GM12891 (cell line): ENCODE data around the gene MGAT5.

Source experiments
- DNase-seq: peaks from one replicate; pipeline ENCODE4 v3.0.0; 2011; ENCODE audit warnings: low spot score; ENCODE audit not compliant: insufficient read length
- FAIRE-seq: peaks from 2 replicates; lab custom pipeline; 2011; peaks lifted over from hg19 to GRCh38; lab: Jason Lieb, UNC
- PAX5 ChIP-seq: IDR thresholded peaks from 2 replicates; pipeline ENCODE4 v1.6.1; 2011; ENCODE audit warnings: low read length, moderate library complexity, mild to moderate bottlenecking; ENCODE audit not compliant: insufficient read depth, severe bottlenecking
- POLR2A ChIP-seq: IDR thresholded peaks from 2 replicates; pipeline ENCODE4 v1.6.1; 2011; ENCODE audit warnings: low read depth, low read length, control low read depth
- POLR2AphosphoS5 ChIP-seq: IDR thresholded peaks from 2 replicates; pipeline ENCODE4 v1.6.1; 2011; ENCODE audit warnings: low read depth, low read length, control low read depth
- POU2F2 ChIP-seq: IDR thresholded peaks from 2 replicates; pipeline ENCODE4 v1.6.1; 2011; ENCODE audit warnings: low read depth, mild to moderate bottlenecking, control low read depth, low read length, moderate library complexity
- SPI1 ChIP-seq: IDR thresholded peaks from 2 replicates; pipeline ENCODE4 v1.6.1; 2011; ENCODE audit warnings: low read depth, low read length, control low read depth
- TAF1 ChIP-seq: IDR thresholded peaks from 2 replicates; pipeline ENCODE4 v1.6.1; 2011; ENCODE audit warnings: low read depth, low read length, control low read depth

MGAT5 gene

DNA sequence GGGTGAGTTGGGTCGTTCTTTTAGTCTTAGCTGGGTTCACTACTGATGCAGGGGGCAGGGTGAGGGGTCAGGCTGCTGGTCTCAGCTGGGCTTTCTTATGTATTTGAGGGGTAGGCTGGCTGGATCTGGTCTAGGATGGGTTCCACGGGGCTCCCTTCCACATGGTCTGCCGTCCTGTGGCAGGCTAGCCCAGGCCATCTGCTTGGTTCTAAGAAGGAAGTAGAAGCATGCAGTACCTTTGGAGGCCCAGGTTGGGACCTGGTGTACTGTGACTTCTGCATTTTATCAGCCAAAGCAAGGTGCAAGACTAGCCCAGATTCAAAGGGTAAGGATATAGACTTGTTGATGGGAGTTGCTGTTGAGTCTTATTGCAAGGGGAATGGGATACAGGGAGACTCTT, 35.5 kb upstream of the MGAT5 start:
- FAIRE-seq, result peak; percentile 80
- TF ChIP-seq PAX5 (no peak), SPI1 (peak; percentile 60)
- no peak for DNase-seq

DNA sequence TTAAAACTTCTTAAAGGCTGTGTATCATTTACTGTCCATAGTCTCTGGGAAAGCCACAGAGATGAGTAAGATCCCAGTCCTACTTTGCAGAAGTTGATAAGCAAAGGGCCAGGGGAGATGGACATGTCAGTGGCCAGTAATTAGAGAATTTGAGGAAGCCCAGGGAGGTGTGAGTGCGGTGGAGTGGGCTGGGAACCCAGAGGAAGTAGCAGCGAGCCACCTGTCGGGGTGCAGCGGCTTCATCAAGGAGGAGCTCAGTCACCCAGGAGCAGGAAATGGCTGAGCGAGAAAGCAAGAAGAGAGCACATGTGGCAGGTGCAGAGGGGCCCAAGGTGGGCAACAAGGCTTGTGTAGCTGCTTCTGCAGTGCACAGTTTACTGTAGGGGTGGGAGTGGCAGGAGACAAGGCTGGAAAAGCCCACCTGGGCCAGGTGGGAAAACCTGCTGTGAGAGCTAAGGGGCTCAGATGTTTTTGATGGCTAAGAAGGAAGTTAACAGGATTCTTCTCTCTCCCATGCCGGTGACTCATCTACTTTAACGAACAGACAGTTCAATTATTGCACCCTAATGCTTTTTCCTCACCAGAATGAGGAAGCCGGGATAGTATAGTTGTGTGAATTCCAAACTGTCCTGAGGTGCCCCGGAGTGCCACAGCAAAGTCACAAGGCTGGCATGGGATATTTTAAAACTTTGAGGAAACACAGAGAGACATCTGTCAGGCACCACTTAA, 34.8 kb upstream of the MGAT5 start:
- FAIRE-seq, result peak; percentile 91
- no peak for DNase-seq
- TF ChIP-seq TAF1 (no peak), SPI1 (peak; percentile 76), POLR2A (no peak), PAX5 (no peak)

GRCh38 chr2:134220344-134220974, 33.4 kb upstream of the MGAT5 start:
- TF ChIP-seq POLR2A (no peak), TAF1 (no peak), PAX5 (no peak), POLR2AphosphoS5 (no peak), POU2F2 (no peak), SPI1 (no peak)
- DNase-seq (no peak), FAIRE-seq (peak; percentile 35)

DNA sequence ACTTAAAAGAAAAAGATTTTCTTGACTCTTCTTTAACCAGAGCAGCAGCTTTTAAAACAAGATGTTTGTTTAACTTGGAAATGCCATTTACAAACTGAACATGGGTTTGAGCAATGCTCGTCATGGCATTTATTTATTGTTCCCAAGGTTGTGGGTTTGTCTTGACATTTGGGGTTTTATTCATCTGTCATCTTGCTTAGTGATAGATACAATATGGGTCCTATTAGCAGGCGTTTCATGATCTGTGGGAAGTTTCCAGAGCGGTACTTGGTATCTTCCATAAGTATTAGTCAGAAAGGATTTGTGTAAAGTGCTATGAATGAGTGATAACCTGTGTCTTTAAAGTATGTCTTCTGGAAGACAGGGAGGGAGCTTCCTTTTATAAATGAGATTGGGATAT, 29.9 kb upstream of the MGAT5 start:
- no peak for DNase-seq
- TF ChIP-seq SPI1 (no peak), TAF1 (no peak), PAX5 (no peak), POU2F2 (no peak), POLR2A (no peak), POLR2AphosphoS5 (no peak)
- peak; percentile 41 for FAIRE-seq

GRCh38 chr2:134225173-134225572, 28.7 kb upstream of the MGAT5 start:
- DNase-seq, result no peak
- TF ChIP-seq POU2F2, result no peak
- TF ChIP-seq SPI1, result no peak
- no peak for TF ChIP-seq POLR2AphosphoS5
- TF ChIP-seq POLR2A, result no peak
- TF ChIP-seq TAF1, result no peak
- no peak for TF ChIP-seq PAX5
- FAIRE-seq, result no peak

DNA sequence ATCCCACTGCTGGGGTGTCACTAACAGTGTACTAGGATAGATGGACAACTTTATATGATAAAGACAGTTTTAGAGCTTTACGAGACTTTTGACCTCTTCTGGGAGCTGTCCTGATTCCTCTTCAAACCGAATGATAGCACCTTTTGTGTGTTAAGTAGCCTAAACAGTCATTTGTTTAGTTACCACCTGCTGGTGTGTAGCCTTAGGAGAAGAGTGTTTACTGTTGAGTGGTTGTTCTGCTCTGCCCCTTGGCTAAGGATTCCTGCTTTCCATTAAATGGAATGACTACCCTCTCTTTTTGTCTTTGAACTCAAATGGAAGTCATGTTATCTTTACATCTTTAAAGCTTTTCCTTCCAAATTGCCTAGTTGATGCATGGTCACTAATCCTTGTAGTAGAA, 28.0 kb upstream of the MGAT5 start:
- DNase-seq, result no peak
- peak; percentile 35 for FAIRE-seq
- TF ChIP-seq PAX5, result no peak
- no peak for TF ChIP-seq POLR2AphosphoS5
- no peak for TF ChIP-seq SPI1
- no peak for TF ChIP-seq TAF1
- TF ChIP-seq POLR2A, result no peak

DNA sequence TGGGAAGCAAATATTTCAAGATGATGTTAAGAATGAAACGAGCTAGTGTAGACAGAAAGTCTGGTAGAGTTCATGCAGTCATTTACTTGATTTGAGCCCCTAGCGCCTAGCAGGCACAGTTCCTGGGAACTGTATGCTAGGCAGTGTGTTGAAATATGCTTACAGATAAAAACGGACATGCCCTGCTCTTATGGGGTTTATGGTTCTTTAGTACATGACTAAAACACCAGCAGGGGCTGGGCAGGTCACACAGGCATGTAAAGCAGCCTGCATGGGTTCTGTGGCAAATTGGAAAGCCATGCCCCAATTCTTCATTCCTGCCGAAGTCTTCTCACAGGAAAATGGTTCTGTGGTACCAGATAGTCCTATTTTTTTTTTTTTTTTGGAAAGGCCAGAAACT, 27.3 kb upstream of the MGAT5 start:
- no peak for FAIRE-seq
- TF ChIP-seq POU2F2, result no peak
- no peak for TF ChIP-seq PAX5
- TF ChIP-seq TAF1, result no peak
- TF ChIP-seq SPI1, result no peak
- TF ChIP-seq POLR2A, result no peak
- TF ChIP-seq POLR2AphosphoS5, result no peak
- no peak for DNase-seq

GRCh38 chr2:134227666-134228065, 26.2 kb upstream of the MGAT5 start:
- no peak for DNase-seq
- no peak for TF ChIP-seq PAX5
- TF ChIP-seq POLR2A, result no peak
- no peak for TF ChIP-seq POU2F2
- TF ChIP-seq TAF1, result no peak
- TF ChIP-seq POLR2AphosphoS5, result no peak
- TF ChIP-seq SPI1, result no peak
- peak; percentile 13 for FAIRE-seq

DNA sequence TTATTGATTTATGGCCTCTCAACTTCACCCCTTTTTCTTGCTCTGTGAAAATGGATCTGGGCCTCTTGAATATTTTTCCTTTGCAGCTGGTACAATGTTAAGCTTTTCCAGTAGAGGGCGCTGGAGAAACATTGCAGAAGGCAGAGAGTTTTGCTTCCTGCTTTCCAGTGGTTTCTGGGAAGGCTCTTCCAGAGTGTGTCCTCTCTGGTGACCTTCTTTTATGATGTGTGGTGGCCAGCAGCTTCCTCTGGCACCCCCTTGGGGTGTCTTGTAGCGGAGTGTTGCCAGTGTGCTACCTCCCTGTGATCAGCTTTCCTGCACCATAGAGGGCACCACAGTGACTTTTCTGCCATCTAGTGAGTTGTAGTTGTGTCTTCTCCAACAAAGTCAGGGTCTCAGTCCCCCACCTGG, 25.4 kb upstream of the MGAT5 start:
- DNase-seq, result no peak
- no peak for FAIRE-seq
- TF ChIP-seq TAF1 (no peak), POLR2AphosphoS5 (no peak), SPI1 (no peak), POLR2A (no peak), PAX5 (no peak), POU2F2 (no peak)

- no peak for TF ChIP-seq POLR2AphosphoS5
- DNase-seq (no peak), FAIRE-seq (no peak)
These were observed 24.3 kb upstream of the MGAT5 start for GRCh38 chr2:134229540-134229939.

DNA sequence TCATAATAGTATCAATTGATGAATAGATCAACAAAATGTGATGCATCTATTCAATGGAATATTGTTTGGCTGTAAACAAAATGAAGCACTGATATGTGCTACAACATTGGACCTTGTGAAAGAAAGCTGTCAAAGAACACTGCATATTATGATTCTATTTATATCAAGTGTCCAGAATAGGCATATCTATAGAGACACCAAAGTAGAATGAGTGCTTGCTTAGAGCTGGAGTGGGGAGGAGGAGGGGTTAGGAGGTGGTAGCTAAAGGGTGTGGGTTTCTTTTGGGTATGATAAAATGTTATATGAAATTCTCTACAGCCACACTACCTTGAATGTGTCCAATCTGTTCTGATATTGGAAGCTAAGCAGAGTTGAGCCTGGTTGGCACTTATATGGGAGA, 23.0 kb upstream of the MGAT5 start:
- DNase-seq (no peak), FAIRE-seq (peak; percentile 43)
- TF ChIP-seq SPI1 (no peak), TAF1 (no peak), POLR2A (no peak), POLR2AphosphoS5 (no peak), POU2F2 (no peak), PAX5 (no peak)
